GM19193 (cell line): ENCODE measurements around the gene CCDC177.

ENCODE experiments used
- POLR2A ChIP-seq: IDR thresholded peaks from 4 replicates; pipeline ENCODE4 v1.6.1; 2011; ENCODE audit not compliant: insufficient read depth, insufficient read length; ENCODE audit errors: extremely low read depth

The CCDC177 gene

GRCh38 chr14:69528143-69528542, 46.5 kb downstream of the CCDC177 start:
- TF ChIP-seq POLR2A = no peak

GRCh38 chr14:69527635-69528034, 47.0 kb downstream of the CCDC177 start:
- no peak for TF ChIP-seq POLR2A

- TF ChIP-seq POLR2A = no peak
Observed at GRCh38 chr14:69525896-69526295, 48.8 kb downstream of the CCDC177 start.

- no peak for TF ChIP-seq POLR2A
Observed at GRCh38 chr14:69522026-69522425, 52.6 kb downstream of the CCDC177 start.
